HG03571 (cell line): ENCODE results near the gene CPXM1.
"Not testable (repeated sequence)": the region's sequence is repeated elsewhere in the genome, so short reads cannot be mapped to it uniquely, and the experiment has no call there.

Experiments
- ATAC-seq: cut with Tn5 transposase; IDR thresholded peaks from one replicate; pipeline ENCODE4 v1.9.1; 2021; ENCODE audit not compliant: unreplicated experiment

Gene CPXM1

GRCh38 chr20:2770091-2770490 lies 30.3 kb downstream of the CPXM1 start:
- ATAC-seq: not testable (repeated sequence)

GRCh38 chr20:2768632-2769015 lies 31.8 kb downstream of the CPXM1 start:
- no peak for ATAC-seq

GRCh38 chr20:2767768-2768631 lies 32.4 kb downstream of the CPXM1 start:
- ATAC-seq: no peak

- no peak for ATAC-seq
These were observed 37.2 kb downstream of the CPXM1 start for GRCh38 chr20:2763186-2763585.

GRCh38 chr20:2762578-2763131 lies 37.8 kb downstream of the CPXM1 start:
- no peak for ATAC-seq

- no peak for ATAC-seq
These were observed 38.5 kb downstream of the CPXM1 start for GRCh38 chr20:2761885-2762284.

GRCh38 chr20:2760952-2761305 lies 39.5 kb downstream of the CPXM1 start:
- no peak for ATAC-seq

- no peak for ATAC-seq
These were observed 40.0 kb downstream of the CPXM1 start for GRCh38 chr20:2760297-2760951.

GRCh38 chr20:2759603-2760296 lies 40.7 kb downstream of the CPXM1 start:
- no peak for ATAC-seq

GRCh38 chr20:2759143-2759542 lies 41.3 kb downstream of the CPXM1 start:
- ATAC-seq: no peak

GRCh38 chr20:2757969-2758368 lies 42.5 kb downstream of the CPXM1 start:
- no peak for ATAC-seq

GRCh38 chr20:2757001-2757400 lies 43.4 kb downstream of the CPXM1 start:
- ATAC-seq: no peak

GRCh38 chr20:2756056-2756611 lies 44.3 kb downstream of the CPXM1 start:
- ATAC-seq: no peak

GRCh38 chr20:2755451-2756055 lies 44.9 kb downstream of the CPXM1 start:
- ATAC-seq: no peak

GRCh38 chr20:2754424-2754823 lies 46.0 kb downstream of the CPXM1 start:
- ATAC-seq: no peak

GRCh38 chr20:2753461-2754040 lies 46.9 kb downstream of the CPXM1 start:
- no peak for ATAC-seq

GRCh38 chr20:2752567-2753460 lies 47.6 kb downstream of the CPXM1 start:
- ATAC-seq: no peak

GRCh38 chr20:2751878-2752566 lies 48.4 kb downstream of the CPXM1 start:
- no peak for ATAC-seq

- ATAC-seq: no peak
These were observed 49.0 kb downstream of the CPXM1 start for GRCh38 chr20:2751347-2751877.
